HG03520 (cell line): Measurements from ENCODE around the gene ENTHD1.
"Not testable (repeated sequence)": the region's sequence is repeated elsewhere in the genome, so short reads cannot be mapped to it uniquely, and the experiment has no call there.

Experiments used
- ATAC-seq: cut with Tn5 transposase; IDR thresholded peaks from one replicate; pipeline ENCODE4 v1.9.1; 2021; ENCODE audit warnings: mild to moderate bottlenecking, moderate library complexity; ENCODE audit not compliant: unreplicated experiment

Gene ENTHD1

GRCh38 chr22:39735776-39736175 lies 157.8 kb downstream of the ENTHD1 start:
- ATAC-seq: no peak

DNA sequence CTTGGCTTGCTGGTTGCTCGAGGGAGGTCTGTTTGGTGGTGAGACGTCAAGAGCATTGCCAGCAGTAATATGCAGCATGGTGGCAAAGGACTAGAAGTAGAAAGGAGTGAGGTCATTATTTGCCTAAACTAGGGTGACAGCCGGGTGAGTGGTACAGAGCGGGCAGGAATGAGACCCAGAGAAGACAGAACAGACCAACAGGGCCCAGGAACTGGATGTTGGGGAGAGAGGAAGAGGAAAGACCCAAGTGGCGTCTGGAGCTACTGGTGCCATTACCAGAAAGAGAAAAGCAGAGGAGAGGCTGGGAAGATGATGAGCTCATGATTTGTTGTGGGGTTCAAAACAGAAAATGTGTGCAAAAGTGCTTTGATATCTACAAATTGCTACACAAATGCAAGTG lies 158.7 kb downstream of the ENTHD1 start:
- ATAC-seq: no peak

GRCh38 chr22:39734046-39734445 lies 159.5 kb downstream of the ENTHD1 start:
- not testable (repeated sequence) for ATAC-seq

- ATAC-seq: no peak
Measured at GRCh38 chr22:39733191-39733590, 160.4 kb downstream of the ENTHD1 start.

DNA sequence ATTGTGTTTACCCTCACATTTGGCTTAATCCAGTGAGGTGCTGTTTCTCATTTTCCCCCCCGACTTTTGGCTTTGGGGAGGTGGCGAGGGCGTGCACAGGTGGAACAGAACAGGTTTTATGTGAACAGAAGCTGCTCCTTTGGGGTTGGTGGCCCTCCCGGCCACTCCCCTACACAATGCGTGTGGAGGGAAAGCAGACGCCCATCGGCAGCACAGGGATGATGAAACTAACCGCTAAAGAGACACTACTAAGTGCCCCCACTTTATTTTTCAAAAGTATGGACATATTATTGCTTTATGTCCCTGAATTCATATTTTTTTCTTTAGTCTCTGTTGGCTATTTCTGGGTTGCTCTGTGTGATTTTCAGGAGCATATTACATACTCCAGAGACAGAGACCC lies 160.9 kb downstream of the ENTHD1 start:
- no peak for ATAC-seq

- no peak for ATAC-seq
Measured at GRCh38 chr22:39731881-39732555, 161.5 kb downstream of the ENTHD1 start.

DNA sequence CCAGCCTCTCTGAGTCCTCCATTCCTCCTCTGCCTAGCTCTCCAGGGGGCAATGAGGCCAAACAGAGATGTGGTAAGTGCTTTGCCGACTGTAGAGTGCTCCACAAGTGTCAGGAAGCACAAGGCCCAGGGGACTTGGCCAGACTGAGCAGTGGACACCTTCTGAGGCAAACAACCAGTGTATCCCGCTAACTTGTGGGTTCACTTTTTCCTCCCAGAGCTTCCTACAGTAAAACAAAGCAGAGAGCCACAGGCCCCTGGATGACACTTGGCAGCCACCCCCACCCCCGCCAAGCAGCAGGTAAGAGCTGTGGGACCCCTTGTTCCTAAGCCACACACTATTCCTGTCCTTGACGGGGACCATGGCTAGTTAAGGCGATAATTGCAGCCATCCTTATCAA lies 162.1 kb downstream of the ENTHD1 start:
- no peak for ATAC-seq

GRCh38 chr22:39729141-39729934 lies 164.2 kb downstream of the ENTHD1 start:
- no peak for ATAC-seq

DNA sequence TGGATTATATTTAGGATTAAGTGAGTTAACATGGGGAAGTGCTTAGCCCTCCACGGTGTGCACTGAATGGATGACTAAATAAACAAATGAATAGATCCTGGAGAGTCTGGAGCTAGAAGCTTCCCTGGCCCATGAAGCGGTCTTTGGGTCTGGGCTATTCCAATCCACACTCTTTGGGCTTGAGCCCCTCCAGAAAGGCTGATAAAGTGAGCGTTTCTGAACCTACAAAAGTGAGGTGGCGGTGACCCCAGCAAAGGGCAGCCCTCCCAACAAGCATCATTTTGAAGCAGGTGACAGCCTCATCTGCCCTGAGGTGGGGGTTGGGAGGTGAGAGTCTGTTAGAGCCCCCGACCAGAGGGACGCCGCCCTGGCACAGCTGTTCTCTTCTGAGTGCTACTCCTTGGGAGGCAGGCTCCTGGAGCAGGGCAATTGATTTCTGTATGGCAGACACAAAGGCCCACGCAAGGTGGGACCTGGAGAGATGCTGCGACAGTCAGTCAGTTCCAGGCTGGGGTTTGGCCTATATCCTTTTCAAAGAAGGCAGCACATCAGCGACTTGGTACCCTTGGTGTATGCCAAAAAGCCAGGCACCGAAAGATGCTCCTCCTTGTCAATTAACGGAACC lies 165.2 kb downstream of the ENTHD1 start:
- ATAC-seq: no peak

GRCh38 chr22:39727541-39727940 lies 166.0 kb downstream of the ENTHD1 start:
- no peak for ATAC-seq

GRCh38 chr22:39725351-39726035 lies 168.1 kb downstream of the ENTHD1 start:
- no peak for ATAC-seq

DNA sequence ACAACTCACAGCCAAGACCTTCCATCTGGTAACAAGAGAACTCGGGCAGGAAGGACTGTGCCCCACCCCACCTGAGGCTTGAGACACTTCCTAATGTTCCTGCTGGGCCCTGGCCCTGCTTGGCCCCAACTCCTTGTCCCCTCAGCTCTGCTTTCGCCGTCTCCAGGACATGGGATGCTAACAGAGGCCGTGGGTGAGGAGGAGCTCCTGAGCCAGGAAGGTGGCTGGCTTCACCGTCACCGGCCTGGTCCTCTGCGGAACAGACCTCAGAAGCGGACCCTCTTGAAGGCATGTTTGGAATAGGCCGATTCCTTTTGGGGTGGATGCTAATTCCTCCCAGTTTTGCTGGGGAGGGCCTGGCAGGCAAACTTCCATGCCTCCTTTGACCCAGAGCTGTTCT lies 168.7 kb downstream of the ENTHD1 start:
- ATAC-seq: no peak

DNA sequence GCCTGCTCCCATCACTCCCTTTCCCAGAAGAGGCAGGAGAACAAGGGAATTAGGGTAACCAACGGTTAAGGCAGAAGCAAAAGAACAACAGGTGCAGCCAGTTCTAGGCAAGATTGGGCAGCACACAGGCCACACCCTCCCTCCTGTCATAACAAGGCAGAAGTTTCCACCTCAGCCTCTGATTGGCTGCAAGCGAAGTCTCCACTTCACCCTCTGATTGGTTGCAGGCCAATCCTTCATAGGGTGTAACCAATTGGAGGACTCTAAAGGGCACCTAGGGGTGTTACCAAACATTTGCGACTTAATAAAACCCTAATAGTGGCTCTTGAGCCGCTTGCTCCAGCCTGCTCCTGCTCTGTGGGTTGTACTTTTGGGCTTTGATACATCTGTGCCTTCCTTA lies 169.2 kb downstream of the ENTHD1 start:
- no peak for ATAC-seq

GRCh38 chr22:39723899-39724351 lies 169.6 kb downstream of the ENTHD1 start:
- ATAC-seq: no peak

- no peak for ATAC-seq
Measured at GRCh38 chr22:39723463-39723862, 170.1 kb downstream of the ENTHD1 start.

DNA sequence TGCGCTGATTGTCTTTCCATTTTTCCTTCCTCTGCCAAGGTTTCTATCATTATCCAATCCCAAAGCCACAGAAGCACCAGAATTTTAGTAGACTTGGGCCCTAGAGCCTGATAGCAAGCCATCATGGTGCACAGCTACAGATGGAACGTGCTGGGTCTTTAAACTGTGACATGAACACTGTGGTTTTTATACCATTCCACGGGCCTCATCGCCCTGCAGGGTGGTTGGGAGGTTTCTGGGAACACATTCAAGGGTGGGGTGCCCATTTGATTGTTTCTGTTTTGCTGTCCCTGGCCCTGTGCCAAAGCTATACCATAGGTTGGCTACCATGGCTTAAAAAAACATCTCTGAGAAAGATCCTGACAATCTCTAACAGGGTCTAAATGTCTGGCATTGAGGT lies 171.1 kb downstream of the ENTHD1 start:
- ATAC-seq: no peak

DNA sequence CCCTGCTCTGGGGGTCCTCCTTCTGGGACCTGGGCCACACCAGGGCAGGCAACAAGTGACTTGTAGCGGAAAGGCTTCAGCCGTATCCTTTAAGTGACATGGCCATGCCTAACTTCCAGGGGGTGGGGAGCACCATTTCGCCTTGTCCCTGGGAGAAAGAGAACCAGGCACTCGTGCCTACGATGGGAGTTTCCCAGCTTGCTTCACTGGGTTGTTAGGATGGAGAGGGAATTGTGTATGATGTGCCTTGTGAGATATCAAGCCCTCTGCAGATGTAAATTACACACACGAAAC lies 171.6 kb downstream of the ENTHD1 start:
- ATAC-seq: no peak

DNA sequence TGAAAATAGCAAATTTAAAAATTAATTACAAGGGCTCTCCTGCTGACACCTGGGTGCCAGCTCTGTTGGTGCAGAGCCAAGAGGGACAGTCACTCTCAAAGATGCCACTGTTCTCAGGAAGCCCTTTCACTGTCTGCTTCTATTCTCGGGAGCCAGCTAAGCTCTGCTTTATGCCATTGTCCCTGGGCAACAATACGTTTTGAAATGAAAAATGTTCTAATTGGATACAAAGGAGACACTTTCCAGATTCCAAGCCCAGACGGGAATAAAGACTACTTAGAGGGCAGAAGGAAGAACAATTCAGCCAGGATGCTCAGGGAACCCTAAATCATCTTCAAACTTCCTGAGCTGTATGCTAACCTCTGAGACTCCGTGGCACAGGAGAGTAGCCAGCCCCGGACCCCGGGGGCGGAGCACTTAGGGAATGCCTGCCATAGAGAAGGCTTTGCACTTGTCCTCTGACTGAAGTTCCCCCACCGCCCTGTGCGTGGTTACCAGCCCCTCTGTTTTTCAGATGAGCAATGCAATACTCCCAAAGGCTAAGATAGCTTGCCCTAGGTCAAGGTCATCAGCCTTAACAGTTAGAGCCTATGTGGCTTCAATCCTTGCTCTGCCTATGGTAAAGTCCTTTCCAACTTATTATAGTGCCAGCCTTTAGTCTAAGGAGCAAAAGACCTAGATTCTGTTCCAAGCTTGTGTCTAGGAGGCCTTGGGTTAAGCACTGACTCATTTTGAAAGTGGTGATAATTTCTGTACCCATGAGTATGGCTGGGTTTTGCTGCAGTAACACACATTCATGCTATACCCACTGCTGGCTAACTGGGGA lies 172.1 kb downstream of the ENTHD1 start:
- ATAC-seq: no peak

DNA sequence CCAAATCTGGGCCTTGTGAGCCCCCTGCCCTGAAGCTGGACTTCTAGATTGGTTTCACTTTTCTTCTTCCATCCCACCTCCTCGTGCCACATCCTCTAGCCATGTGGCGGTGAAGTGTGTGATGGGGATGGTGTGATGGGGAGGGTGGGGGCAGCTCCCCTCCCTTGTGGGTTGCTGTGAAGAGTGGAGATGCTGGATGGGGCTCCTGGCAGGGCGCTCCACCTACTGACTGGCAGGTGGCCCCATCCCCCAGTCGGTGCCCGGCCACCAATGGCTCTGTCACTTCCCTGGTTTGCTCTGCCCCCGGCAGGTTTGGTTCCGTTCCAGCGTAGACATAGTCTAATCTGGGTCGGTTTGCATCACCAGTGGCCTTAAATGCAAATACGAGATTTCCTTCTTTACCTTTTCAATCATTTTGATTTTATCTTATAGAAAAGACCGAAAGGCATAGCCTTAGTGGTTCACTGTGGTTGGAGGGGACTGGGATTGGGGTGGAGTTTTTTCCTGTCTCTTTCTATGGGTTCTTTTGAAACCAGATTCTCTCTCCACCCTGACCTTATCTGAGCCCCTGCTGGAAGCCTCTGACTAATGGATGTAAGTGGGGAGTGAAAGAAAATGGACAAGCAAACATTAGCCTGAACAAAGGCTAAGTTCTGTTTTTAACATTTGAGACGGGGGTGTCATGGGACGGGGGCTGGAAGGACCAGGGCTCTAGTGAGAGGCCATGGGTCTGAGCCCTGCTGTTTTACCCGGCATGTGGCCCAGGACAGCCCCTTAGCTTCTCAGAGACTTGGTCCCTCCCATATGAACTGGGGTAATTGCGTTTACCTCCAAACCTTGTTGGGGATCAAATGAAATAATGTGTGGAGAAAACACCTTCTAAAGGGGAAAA lies 173.8 kb downstream of the ENTHD1 start:
- ATAC-seq: no peak
